Hepatocyte (in vitro differentiated cells): ENCODE data around the gene RBMS1.

Experiments
- EZH2phosphoT487 ChIP-seq: fragments of 200-600 bp; sonication (generic); IDR thresholded peaks from one replicate; pipeline ENCODE4 v1.6.1; 2018; ENCODE audit warnings: antibody characterized with exemption, mild to moderate bottlenecking, low read depth, moderate library complexity; ENCODE audit not compliant: unreplicated experiment, severe bottlenecking
- TF ChIP-seq, protein P1 (sequence below): fragments of 200-600 bp; sonication (generic); IDR thresholded peaks from 2 replicates; pipeline ENCODE4 v1.5.1; 2016; ENCODE audit warnings: antibody characterized with exemption, mild to moderate bottlenecking; ENCODE audit not compliant: poor library complexity

DNA sequence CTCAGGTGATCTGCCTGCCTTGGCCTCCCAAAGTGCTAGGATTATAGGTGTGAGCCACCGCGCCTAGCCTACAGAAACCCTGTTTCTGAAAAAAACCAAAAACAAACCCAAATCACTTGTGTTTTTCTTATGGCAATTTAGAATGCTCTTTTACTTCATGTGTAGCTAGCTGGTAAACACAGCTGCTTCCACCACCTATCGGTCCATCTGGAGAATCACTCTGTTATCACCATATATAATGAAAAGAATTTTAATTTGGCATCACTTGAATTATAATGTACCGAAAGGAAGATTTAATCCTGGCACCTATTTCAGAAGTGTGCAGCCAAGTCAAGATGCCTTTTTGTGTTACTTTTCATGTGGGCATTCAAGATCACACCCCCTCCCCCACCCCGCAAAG lies 207.1 kb downstream of the RBMS1 start:
- TF ChIP-seq, protein P1, sequence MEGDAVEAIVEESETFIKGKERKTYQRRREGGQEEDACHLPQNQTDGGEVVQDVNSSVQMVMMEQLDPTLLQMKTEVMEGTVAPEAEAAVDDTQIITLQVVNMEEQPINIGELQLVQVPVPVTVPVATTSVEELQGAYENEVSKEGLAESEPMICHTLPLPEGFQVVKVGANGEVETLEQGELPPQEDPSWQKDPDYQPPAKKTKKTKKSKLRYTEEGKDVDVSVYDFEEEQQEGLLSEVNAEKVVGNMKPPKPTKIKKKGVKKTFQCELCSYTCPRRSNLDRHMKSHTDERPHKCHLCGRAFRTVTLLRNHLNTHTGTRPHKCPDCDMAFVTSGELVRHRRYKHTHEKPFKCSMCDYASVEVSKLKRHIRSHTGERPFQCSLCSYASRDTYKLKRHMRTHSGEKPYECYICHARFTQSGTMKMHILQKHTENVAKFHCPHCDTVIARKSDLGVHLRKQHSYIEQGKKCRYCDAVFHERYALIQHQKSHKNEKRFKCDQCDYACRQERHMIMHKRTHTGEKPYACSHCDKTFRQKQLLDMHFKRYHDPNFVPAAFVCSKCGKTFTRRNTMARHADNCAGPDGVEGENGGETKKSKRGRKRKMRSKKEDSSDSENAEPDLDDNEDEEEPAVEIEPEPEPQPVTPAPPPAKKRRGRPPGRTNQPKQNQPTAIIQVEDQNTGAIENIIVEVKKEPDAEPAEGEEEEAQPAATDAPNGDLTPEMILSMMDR: no peak
- no peak for TF ChIP-seq EZH2phosphoT487
